ENCODE measurements around the gene BPIFB2.
"Not testable (repeated sequence)": the region's sequence is repeated elsewhere in the genome, so short reads cannot be mapped to it uniquely, and the experiment has no call there.

The BPIFB2 gene

DNA sequence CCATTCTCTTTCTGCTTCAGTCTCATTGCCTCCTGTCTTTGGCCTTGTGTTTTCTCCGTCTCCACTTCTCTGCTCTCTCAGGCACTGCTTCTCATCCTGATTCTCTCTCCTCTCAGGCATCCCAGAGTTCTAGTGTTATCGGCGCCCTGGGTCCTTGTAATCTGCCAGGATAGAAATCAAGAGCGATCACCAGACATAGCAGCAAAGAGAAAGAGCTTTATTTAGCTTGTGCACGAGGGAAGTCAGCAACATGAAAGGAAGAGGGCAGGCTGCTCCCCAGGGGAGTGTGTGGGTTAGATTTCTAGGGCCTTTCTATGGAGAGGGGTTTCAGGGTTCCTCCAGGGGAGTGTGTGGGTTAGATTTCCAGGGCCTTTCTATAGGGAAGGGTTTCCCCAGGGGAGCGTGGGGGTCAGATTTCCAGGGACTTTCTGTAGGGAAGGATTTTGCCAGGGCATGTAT, 35.8 kb upstream of the BPIFB2 start:
- DNase-seq: peak; percentile 24

GRCh38 chr20:32972181-32973076, 35.1 kb upstream of the BPIFB2 start:
- DNase-seq: no peak

DNA sequence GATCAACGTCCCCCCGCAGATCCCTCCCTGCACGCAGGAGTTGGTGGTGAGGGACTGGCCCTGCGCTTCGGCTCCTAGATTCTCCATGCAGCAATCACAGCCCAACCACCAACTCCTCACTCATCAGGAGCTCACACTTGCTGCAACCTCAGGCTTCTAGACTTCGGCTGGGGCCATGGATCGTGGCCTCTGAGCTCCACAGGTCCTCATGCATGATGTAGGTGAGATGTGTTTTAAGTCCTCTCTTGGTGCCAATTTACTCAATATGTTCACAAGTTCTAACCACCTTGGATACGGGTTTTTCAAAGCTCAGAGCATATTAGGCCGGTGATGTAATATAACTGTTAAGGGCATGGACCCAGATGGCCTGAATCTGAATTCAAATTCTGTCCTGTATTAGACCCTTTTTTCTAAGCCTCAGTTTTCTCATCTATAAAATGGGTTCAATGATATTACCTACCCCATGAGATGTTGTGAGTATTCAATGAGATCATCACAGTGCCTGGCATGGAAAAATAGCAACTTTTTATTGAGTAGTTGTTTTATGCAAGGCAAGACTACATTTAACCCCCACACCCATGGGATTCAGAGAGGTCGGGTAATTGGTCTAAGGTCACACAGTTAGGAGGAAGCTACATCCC, 34.3 kb upstream of the BPIFB2 start:
- no peak for DNase-seq

GRCh38 chr20:32974204-32975064, 33.1 kb upstream of the BPIFB2 start:
- not testable (repeated sequence) for DNase-seq

GRCh38 chr20:32975121-32975520, 32.4 kb upstream of the BPIFB2 start:
- DNase-seq: not testable (repeated sequence)

GRCh38 chr20:32975698-32976674, 31.5 kb upstream of the BPIFB2 start:
- DNase-seq: no peak

- DNase-seq: no peak
Observed at GRCh38 chr20:32976746-32977145, 30.8 kb upstream of the BPIFB2 start.

- no peak for DNase-seq
Observed at GRCh38 chr20:32977281-32978008, 30.1 kb upstream of the BPIFB2 start.

DNA sequence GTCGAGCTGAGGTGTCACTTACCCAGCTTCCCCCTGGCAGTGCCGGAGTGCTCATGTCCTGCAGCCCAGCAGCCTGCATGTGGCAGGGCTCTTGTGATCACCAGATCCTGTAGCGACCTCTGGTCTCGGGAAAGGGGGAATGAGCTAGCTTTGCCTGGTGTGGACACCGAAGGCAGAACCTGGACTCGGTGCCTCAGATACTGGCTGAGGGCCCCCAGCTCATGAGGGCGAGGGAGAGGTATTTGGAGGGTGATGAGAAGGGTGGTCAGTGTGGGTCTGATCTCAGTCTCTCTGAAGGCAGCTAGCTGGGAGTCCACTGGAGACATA, 29.5 kb upstream of the BPIFB2 start:
- DNase-seq: no peak

DNA sequence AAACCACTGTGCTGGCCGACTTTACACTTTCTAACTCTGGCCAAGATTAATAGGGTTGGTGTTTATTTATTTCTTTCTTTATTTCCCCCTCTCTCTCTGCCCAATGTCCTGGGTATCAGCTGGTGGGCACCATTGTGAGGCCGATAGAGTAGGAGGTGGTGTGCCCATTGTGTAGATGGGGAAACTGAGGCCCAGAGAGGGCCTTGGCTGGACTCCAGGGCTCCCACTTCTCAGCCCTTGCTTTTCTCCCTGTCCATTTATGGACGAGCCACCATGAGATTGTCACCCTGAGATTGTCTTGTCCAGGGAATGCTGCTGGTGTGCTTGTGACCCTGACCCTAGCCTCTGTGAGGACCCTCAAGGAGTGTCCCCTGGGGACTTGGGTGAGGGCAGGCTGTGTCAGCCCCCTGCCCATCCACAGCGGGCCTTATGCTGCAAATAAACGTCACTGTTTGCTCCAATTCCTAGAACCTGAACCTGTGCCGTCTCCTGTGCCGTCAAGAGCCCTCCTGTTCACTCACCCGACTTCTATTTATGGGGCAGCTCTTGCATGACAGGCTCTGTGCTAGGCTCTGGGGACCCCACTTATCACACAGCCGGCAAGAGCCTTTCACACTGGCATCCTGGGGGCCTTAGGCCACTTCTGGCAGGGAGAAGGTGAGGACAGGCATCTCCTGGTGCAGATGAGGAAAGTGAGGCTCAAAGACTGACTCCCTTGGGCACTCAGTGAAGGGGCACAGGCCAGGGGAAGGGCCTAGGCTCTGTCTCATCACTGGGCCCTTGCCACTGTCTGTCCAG, 28.1 kb upstream of the BPIFB2 start:
- DNase-seq: no peak

DNA sequence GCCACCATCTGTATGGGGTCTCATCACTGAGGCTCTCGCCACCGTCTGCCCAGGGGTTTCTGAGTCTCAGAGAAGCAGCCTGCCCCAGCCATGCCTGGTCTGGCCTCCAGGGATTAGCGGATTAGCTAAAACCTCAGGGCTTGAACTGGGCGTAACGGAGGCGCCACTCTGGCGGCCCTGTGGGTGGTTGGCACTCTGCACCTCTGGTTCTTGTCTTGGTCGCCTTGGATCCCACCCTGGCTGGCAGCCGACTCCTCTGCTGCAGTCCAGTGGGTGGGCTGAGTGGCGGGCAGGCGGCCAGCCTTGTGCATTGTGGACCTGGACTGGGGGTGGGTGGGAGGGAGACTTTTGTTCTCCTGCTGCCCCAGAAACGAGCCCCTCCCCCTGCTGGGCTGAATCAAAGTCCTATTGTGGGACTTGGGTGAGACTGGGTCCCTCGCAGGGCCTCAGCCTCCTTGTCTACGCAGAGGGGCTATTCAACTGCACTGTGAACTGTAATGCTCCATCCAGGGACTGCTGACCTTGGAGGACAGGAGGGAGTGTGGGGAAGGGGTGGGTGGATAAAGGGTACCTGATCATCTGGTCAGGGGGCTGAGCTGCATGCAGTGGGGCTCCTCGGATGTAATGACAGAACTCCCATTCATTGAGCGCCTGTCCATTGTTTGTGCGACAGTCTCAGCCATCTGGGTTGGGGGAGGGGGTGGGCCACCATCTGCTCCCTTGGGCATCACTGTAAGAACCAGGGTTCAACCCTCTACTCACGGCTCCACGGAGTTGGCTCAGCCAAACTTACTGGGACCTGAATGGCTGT, 27.2 kb upstream of the BPIFB2 start:
- no peak for DNase-seq

DNA sequence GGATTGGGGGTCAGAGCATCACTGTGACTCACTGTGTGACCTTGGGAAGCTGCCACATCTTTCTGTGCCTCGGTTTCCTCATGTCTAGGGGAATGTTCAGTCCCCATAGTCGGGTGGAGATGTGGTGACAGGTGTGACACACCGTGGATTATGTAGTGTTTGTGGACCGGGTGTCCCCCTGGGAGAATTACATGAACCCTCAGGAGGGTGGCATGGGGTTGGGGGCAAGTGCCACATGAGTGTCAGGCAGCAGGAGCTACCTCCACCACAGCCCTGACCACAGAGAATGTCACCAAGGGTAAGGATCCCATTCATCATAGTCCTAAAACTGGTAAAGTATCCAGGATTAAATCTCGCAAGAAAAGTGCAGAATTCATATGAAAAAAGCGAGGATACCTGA, 26.5 kb upstream of the BPIFB2 start:
- no peak for DNase-seq

DNA sequence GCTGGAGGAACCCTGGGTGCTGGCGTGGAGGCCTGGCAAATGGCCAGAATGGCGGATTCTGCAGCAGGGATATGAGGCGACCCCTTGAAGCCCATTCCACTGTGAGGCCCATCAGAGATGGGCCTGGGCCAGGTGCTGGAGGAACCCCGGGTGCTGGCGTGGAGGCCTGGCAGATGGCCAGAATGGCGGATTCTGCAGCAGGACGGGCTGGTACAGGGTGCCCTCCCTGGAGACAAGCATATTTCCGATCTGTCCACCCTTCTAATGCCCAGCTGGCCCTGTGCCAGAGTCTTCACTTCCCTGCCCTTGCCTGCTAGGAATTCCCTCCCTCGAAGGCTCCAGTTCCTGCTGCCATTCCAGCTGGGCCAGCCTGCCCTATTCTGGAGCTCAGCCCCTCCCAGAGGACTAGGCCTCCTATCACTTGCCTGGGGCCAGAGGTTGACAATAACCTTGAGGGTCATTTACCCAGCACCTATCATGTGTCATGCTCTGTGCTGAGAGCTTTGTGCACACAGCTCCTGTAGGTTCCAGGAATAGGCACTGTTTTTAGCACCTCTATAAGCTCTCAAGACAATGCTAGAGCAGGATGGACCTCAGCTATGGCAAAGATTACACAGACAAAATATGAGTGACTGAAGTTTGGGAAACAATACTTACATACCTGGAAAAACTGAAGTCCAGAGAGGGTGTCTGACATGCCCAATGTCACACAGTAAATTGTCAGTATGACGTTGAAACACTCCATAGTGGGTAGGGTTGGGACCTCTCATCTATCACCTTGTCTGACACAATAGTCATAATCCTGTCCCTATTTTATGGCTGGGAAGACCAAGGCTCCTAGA, 24.7 kb upstream of the BPIFB2 start:
- no peak for DNase-seq

- no peak for DNase-seq
Observed at GRCh38 chr20:32983459-32984112, 23.9 kb upstream of the BPIFB2 start.

- no peak for DNase-seq
Observed at GRCh38 chr20:32984196-32984595, 23.3 kb upstream of the BPIFB2 start.

DNA sequence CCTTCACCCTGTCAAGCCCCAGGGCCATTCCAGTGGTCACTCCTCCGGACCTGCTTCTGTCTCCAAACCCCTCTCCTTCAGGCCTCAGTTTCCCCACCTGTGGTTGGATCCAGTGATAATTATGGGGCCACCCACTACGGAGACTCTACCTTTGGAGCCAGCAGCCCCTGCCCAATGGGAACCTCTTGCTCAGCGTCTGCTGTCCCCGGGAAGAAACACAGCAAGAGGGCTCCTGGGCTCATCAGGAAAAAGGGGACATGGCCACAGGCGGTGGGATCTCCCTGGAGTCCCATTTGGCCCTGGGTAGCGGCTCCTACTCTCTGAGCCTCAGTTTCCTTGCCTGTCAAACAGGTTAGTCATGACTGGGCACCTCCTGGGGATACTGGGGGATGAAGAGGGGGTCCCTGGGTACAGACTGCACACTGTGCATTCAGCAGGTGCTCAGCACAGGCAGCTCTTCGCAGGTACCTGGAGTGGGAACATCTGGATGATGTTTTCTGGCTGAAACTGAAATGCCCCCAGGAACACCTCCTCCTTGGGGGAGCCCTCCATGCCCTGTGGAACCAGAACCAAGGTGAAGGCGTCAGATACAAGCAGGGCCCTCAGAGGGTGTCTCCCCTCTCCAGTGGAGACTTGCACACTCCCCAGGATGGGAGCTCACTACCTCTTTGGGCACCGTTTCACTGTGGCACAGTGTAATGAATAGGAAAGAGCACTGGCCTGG, 22.7 kb upstream of the BPIFB2 start:
- no peak for DNase-seq

GRCh38 chr20:32985596-32985995, 21.9 kb upstream of the BPIFB2 start:
- DNase-seq: no peak
